Ishikawa (cell line): ENCODE measurements around the gene PTCD2.

Experiments used
- CEBPB ChIP-seq: IDR thresholded peaks from 2 replicates; pipeline ENCODE4 v1.6.1; 2012
- CREB1 ChIP-seq: IDR thresholded peaks from 2 replicates; pipeline ENCODE4 v1.6.1; 2012; ENCODE audit warnings: low read depth
- EGR1 ChIP-seq: IDR thresholded peaks from 2 replicates; pipeline ENCODE4 v1.6.1; 2012
- EP300 ChIP-seq: IDR thresholded peaks from 2 replicates; pipeline ENCODE4 v1.6.1; 2012; ENCODE audit warnings: borderline replicate concordance
- RAD21 ChIP-seq: IDR thresholded peaks from 2 replicates; pipeline ENCODE4 v1.6.1; 2012; ENCODE audit warnings: low read depth
- TAF1 ChIP-seq: IDR thresholded peaks from 2 replicates; pipeline ENCODE4 v1.6.1; 2012; ENCODE audit warnings: low read depth, mild to moderate bottlenecking
- YY1 ChIP-seq: IDR thresholded peaks from 2 replicates; pipeline ENCODE4 v1.6.1; 2012; ENCODE audit warnings: low read depth
- TF ChIP-seq, protein P1 (sequence below): IDR thresholded peaks from 2 replicates; pipeline ENCODE4 v1.6.1; 2012

DNA sequence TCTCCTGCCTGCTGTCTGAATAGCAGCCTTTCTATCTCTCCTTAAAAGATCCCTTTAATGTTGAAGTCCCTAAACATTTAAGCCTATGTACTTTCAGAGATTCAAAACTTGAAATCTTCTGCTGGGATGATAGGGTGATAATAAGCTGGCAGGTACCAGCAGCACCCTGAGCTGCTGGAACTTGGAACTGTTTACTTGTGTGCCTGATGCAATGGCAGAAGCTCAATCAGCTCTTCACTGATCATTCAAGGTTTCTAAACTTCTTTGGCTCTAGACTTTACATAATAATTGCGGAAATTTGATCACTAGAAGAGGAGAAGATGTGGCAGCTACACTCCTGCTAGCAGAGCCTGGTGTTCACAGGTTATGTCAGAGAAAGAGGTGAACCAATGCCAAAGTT, 27.8 kb upstream of the PTCD2 start:
- no peak for TF ChIP-seq EP300
- TF ChIP-seq CREB1: no peak
- TF ChIP-seq CEBPB: no peak
- TF ChIP-seq EGR1: no peak
- TF ChIP-seq, protein P1, sequence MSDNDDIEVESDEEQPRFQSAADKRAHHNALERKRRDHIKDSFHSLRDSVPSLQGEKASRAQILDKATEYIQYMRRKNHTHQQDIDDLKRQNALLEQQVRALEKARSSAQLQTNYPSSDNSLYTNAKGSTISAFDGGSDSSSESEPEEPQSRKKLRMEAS: no peak
- no peak for TF ChIP-seq RAD21
- TF ChIP-seq TAF1: no peak
- no peak for TF ChIP-seq YY1
